Measurements from ENCODE around the gene CTDP1.
"Not testable (repeated sequence)": the region's sequence is repeated elsewhere in the genome, so short reads cannot be mapped to it uniquely, and the experiment has no call there.

DNA sequence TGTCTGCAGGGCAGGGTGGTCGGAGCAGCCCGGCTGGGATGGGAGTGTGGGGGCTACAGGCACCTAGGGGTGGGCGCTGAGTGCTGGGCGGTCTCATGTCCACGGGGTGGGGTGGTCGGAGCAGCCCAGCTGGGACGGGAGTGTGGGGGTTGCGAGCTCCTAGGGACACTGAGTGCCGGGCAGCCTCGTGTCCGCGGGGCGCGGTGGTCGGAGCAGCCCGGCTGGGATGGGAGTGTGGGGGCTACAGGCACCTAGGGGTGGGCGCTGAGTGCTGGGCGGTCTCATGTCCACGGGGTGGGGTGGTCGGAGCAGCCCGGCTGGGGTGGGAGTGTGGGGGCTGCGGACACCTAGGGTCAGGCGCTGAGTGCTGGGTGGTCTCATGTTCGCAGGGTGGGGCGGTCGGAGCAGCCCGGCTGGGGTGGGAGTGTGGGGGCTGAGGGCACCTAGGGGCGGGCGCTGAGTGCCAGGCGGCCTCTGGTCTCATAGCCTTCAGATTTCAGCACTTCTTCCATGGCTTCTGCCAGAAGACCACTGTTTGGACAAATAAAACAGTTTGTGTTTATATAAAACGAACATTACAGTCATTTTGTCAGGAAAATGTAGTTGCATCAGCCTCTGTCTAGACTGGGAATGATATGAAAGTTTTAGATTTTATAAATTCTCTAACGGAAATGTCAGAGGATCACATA is 14.7 kb downstream of the CTDP1 start:
- TF ChIP-seq EZH2phosphoT487 (IDR thresholded peaks at IDR 0.05; ENCODE audit: borderline replicate concordance), result not testable (repeated sequence)
- TF ChIP-seq, protein P1, sequence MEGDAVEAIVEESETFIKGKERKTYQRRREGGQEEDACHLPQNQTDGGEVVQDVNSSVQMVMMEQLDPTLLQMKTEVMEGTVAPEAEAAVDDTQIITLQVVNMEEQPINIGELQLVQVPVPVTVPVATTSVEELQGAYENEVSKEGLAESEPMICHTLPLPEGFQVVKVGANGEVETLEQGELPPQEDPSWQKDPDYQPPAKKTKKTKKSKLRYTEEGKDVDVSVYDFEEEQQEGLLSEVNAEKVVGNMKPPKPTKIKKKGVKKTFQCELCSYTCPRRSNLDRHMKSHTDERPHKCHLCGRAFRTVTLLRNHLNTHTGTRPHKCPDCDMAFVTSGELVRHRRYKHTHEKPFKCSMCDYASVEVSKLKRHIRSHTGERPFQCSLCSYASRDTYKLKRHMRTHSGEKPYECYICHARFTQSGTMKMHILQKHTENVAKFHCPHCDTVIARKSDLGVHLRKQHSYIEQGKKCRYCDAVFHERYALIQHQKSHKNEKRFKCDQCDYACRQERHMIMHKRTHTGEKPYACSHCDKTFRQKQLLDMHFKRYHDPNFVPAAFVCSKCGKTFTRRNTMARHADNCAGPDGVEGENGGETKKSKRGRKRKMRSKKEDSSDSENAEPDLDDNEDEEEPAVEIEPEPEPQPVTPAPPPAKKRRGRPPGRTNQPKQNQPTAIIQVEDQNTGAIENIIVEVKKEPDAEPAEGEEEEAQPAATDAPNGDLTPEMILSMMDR (conservative IDR thresholded peaks at IDR 0.05; ENCODE audit: low read length), result not testable (repeated sequence)

All from Loucy (cell line).